Stimulated activated CD8-positive, alpha-beta memory T cell treated with anti-CD3 and anti-CD28 coated beads, Interleukin-12 subunit alpha, Interleukin-12 subunit beta, amount 100 ng/mL, for 24 hours (primary cell): Measurements from ENCODE around the gene MED1.

Experiments
- DNase-seq: peaks from one replicate; pipeline ENCODE4 v3.0.0-alpha.2; 2020; ENCODE audit errors: extremely low read depth

The MED1 gene

GRCh38 chr17:39364236-39365025, 86.6 kb downstream of the MED1 start:
- no peak for DNase-seq

DNA sequence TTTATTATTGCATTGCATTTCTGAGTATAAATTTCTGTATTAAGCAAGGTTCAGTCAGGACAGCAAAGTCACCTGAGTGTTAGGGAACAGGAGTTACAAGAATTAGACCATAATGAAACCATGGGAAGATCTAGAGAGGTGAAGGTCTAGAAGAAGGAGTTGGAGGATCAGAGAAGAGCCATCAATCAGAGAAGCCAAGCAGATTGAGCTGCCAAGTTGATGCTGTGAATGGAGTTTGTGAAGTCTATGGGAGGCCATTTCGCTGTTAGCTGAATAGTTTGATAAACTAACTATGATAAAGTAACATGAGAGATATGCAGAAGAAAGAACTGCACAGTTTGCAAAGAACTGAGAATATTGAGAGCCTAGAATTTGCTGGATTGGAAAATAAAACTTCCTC, 90.0 kb downstream of the MED1 start:
- no peak for DNase-seq

DNA sequence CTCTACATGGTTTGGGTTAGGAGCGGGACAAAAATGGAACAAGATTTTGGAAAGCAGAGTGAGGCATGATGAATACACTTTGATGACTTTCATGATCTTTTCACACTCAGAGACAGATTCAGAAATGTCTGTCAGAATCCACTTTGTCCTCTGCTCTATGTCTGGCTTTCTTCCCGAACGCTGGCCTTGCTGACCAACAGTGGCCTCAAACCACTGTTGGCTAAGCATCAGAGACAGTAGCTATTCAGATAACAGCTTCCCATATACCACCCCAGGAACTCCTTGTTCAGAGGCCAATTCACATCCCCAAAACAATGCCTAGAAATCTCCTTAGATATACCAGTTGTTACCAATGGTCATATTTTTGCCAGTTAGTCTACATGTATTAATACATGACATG, 90.5 kb downstream of the MED1 start:
- DNase-seq = no peak

DNA sequence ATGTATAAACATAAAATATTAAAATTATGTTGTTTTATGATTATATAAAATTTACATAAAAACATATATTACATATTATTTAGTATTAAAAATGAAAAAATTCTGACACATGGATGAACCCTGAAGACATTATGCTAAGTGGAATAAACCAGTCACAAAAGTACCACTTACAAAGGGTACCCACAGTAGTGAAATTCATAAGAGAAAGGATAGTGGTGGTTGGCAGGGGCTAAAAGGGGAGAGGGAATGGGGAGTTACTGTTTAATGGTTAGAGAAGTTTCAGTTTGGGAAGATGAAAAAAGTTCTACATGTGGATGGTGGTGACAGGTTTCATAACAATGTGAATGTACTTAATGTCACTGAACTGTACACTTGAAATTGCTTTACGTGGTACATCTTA, 91.1 kb downstream of the MED1 start:
- no peak for DNase-seq

DNA sequence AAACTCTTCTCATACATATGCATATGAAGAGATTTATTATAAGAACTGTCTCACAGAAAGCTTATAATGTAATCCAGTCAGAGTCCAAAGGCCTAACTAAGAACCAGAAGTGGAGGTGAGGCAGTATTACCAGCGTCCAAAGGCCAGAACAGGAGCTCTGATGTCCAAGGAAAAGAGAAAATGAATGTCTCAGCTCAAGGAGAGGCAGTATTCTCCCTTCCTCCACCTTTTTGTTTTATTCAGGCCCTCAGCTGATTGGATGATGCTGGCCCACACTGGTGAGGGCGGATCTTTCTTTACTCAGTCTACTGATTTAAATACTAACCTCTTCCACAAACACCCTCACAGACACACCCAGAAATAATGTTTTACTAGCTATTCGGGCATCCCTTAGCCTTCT, 93.1 kb downstream of the MED1 start:
- DNase-seq = no peak

DNA sequence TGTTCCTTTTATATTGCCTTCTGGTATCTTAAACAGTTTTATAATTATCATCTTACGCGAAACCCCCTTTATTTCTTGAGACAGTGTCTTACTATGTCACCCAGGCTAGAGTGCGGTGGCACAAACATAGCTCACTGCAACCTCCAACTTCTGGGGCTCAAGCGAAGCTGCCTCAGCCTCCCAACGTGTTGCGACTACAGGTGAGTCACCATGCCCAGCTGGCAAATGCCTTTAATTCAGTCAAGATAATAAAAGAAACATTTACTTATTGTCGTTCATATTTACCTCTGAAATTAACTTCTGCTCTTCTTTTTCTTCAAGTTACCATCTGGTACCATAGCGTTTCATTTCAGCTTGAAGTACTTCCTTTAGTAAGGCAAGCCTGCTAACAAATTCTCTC, 93.6 kb downstream of the MED1 start:
- no peak for DNase-seq
